GM19455 (cell line): ENCODE results near the gene TRPM2.

Experiments
- ATAC-seq: cut with Tn5 transposase; IDR thresholded peaks from one replicate; pipeline ENCODE4 v1.9.1; 2021; ENCODE audit not compliant: unreplicated experiment

The TRPM2 gene

GRCh38 chr21:44424608-44425306 is 71.3 kb downstream of the TRPM2 start:
- no peak for ATAC-seq

- no peak for ATAC-seq
These were observed 72.0 kb downstream of the TRPM2 start for GRCh38 chr21:44425307-44425894.

DNA sequence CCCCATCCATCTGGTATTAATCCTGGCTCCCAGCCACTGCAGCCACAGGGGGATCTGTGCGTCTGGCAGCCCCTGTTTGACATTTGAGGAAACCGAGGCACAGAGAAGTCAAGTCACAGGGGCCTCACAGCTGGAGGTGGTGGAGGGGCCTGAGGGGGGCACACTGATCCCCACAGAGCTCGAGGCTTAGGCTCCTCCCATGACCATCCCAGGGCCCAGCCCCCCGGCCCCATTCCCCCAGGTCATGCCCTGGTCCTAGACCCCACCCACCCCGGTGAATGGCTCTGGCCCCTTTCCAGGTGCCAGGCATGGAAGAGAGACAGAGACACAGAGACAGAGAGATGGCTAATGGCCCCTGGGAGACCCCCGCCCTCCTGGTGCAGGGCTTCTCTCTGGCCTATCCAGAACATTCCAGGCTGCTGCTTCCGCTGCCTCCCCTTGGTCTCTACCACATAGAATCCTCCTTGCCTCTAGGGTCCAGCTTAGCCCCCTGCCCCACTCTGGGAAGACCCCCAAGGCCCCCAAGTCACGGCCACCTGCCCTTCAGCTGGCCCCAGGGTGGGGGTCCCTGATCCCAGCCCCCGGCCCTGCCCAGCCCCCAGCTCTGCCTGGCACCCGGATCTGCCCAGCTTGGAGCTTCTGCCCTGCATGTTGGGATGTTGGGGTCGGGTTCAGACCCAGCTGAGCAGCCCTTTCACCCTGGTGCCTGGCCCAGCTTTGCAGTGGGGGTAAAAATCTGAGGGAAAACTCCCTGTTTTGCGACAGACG is 72.7 kb downstream of the TRPM2 start:
- ATAC-seq = no peak

DNA sequence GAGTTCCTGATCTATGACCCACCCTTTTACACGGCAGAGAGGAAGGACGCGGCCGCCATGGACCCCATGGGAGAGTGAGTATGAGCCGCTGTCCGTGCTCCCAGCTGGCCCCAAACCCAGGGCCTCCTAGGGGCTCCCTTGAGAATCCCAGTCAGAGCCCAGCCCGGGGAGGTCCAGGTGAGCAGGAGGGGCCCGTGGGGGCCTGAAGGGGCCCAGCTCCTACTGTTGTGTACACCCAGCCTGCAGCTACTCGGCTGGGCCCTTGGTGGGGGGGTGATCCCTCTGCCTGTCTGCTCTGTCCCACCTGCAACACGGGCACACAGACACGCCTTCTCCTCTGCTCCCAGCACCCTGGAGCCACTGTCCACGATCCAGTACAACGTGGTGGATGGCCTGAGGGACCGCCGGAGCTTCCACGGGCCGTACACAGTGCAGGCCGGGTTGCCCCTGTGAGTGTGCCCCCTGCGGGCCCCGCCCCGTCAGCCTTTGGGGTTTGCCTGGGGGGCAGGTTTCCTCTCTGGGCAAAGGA is 73.3 kb downstream of the TRPM2 start:
- no peak for ATAC-seq

- no peak for ATAC-seq
These were observed 74.1 kb downstream of the TRPM2 start for GRCh38 chr21:44427241-44428120.

DNA sequence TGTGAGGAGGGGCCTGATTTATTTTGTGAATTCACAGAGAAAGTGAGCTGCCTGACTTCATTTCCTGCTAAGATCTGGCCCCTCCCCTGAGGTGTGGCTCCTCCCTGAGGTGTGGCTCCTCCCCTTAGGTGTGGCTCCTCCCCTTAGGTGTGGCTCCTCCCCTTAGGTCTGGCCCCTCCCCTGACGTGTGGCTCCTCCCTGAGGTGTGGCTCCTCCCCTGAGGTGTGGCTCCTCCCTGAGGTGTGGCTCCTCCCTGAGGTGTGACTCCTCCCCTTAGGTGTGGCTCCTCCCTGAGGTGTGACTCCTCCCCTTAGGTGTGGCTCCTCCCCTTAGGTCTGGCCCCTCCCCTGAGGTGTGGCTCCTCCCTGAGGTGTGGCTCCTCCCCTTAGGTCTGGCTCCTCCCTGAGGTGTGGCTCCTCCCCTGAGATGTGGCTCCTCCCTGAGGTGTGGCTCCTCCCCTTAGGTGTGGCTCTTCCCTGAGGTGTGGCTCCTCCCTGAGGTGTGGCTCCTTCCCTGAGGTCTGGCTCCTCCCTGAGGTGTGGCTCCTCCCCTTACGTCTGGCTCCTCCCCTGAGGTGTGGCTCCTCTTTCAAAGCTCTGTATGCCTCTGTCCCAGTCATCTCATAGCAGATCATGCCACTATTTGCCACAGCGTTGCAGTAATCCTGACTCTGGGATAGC is 75.0 kb downstream of the TRPM2 start:
- ATAC-seq = no peak

- ATAC-seq = no peak
These were observed 76.5 kb downstream of the TRPM2 start for GRCh38 chr21:44429894-44430293.

GRCh38 chr21:44431300-44431699 is 77.9 kb downstream of the TRPM2 start:
- no peak for ATAC-seq

GRCh38 chr21:44432841-44433790 is 79.7 kb downstream of the TRPM2 start:
- ATAC-seq = no peak

DNA sequence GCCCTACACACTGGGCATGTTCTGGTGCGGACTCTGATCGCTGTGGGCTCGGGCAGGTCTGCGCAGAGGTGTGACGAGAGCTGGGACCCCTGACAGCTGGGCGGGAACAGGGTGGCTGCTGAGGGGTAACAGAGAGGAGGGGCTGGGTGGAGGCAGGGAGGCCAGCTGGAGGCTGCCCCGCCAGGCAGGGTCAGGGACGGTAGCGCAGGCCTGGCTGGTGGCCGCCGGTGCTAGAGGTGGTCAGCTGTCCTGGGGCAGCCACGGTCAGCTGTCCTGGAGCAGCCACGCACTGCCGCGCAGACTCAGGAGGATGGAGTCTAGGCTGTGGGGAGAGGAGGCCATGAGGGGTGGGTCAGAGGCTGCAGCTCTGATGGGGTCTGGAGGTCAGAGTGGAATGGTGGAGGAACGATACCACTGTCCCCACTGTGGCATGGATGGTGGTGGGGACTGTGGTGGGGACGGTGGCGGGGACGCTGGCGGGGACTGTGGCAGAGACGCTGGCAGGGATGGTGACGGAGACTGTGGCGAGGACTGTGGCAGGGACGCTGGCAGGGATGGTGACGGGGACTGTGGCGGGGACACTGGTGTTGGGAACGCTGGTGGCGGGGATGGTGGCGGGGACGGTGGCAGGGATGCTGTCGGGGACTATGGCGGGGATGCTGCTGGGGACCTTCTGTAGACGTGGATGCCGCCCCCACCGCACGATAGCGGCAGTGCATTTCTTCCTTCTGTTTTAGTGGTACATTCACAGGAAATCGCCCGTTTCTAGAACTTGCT is 80.6 kb downstream of the TRPM2 start:
- ATAC-seq = no peak

- no peak for ATAC-seq
These were observed 81.1 kb downstream of the TRPM2 start for GRCh38 chr21:44434568-44434925.

DNA sequence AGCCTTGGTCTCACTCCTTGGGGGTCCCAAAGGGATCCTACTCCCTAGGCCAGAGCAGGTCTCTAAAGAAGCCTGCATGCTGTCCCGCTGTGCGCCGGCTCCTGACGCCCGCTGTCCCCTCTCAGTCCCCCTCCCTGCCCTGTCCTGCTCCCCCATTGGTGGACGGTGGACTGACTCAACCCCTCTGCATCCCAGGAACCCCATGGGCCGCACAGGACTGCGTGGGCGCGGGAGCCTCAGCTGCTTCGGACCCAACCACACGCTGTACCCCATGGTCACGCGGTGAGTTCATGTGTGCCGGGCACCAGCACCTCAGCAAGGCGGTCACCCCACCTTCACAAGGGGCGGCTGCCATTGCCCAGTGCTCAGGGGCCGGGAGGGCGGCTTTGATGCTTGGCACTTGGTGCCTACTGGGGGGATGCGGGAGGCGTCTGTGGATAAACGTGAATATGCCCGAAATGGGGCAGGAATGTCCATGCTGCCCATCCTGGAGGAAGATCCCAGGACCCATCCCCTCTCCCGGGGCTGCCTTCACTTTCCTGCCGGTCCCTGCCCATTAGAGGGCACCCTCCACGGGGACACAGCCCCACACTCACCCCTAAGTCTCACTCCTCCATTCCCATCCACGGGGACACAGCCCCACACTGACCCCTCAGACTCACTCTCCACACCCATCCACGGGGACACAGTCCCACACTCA is 81.7 kb downstream of the TRPM2 start:
- ATAC-seq = no peak

DNA sequence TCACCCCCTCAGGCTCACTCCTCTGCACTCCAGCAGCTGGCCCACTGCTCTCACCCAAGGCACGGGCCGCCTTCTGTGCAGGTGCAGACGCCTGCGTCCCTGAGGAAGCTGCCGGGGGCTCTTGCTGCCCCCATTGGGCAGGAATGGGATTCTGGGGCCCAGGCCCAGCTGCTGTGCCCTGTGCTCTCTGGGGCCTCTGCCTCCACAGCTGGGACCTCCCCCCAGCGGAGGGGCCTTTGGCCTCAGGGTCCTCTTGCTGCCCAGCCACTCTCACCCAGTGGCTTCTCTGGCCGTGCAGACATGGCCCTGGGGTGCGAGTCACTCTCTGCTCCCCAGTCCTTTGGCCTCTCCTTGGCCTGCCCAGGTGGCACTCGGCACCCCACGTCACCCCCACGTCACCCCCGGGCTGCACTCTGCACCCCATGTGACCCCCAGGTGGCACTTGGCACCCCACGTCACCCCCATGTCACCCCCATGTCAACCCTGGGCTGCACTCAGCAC is 82.7 kb downstream of the TRPM2 start:
- no peak for ATAC-seq

DNA sequence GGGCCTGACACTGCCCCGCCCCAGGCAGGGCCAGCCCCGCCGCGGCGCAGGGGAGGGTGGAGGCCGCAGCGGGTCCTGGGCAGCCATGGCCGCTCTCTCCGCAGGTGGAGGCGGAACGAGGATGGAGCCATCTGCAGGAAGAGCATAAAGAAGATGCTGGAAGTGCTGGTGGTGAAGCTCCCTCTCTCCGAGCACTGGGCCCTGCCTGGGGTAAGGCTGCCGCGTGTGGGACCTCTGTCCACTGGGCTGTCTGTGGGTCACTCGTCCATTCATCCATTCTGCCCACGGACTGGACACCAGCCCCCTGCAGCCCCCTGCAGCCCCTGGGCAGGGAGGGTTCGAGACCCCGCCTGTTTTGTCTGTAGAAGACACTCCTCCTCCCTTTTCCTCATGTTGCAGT is 83.5 kb downstream of the TRPM2 start:
- ATAC-seq = no peak

DNA sequence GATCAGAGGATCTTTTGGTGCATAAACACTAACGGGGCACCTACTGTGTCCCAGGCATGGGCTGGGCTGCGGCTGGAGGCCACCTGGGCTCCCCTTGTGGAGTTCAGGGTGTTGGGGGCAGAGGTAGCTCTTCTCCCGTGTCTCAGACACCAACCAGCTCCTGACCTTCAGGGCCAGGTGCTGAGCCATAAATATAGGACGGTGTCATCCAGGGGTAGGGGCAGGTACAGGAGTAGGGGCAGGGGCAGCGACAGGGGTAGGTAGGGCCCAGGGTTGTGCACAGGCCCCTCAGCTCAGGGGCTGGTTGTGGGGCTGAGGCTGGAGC is 83.9 kb downstream of the TRPM2 start:
- ATAC-seq = no peak

GRCh38 chr21:44437696-44438431 is 84.4 kb downstream of the TRPM2 start:
- no peak for ATAC-seq

DNA sequence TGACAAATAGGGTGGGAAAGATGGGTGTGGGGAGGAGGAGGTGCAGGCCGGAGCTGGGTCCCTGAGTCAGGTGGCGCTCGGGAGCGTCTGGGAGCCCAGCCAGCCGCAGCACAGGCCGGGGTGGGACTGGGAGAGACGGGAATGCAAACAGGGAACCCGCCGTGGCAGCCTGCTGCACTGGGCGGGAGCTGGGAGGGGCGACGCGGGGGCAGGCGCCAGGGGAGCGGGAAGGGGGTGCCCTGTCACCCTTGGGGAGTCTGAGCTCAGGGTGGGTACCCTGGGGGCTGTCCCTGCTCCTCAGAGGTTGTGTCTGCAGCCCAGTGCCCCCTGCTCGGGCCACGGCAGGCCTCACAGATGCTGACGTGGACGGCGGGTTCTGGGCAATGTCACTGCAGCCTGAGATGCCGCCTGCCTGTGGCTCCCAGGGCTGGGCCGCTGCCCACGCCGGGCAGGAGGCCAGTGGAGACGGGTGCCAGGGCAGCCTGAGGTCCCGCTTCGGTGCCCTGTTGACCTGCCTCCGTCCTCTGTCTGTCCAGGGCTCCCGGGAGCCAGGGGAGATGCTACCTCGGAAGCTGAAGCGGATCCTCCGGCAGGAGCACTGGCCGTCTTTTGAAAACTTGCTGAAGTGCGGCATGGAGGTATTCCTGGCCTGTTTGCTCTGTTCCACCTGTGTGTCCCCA is 85.2 kb downstream of the TRPM2 start:
- no peak for ATAC-seq
